Islet precursor cell (in vitro differentiated cells): ENCODE data around the gene AFAP1L1.
A peak's percentile ranks its signal among the peaks of the same experiment; 100 is the strongest.
"Not testable (repeated sequence)": the region's sequence is repeated elsewhere in the genome, so short reads cannot be mapped to it uniquely, and the experiment has no call there.

Experiments used
- DNase-seq: peaks from one replicate; pipeline ENCODE4 v3.0.0-alpha.2; 2018

The AFAP1L1 gene

GRCh38 chr5:149376711-149377447, 105.2 kb downstream of the AFAP1L1 start:
- no peak for DNase-seq

- DNase-seq = no peak
Observed at GRCh38 chr5:149378241-149378820, 106.7 kb downstream of the AFAP1L1 start.

- no peak for DNase-seq
Observed at GRCh38 chr5:149379177-149379761, 107.6 kb downstream of the AFAP1L1 start, which contains the start of gene IL17B. Gene IL17B (minus strand): TSS chr5:149379292. CDS start chr5:149379225, 67 bp downstream.

- no peak for DNase-seq
Observed at GRCh38 chr5:149379818-149380374, 108.2 kb downstream of the AFAP1L1 start.

- DNase-seq = no peak
Observed at GRCh38 chr5:149380466-149381121, 108.9 kb downstream of the AFAP1L1 start.

- DNase-seq = no peak
Observed at GRCh38 chr5:149381261-149381985, 109.8 kb downstream of the AFAP1L1 start.

- peak; percentile 95 for DNase-seq
Observed at GRCh38 chr5:149381986-149382338, 110.3 kb downstream of the AFAP1L1 start.

- no peak for DNase-seq
Observed at GRCh38 chr5:149382517-149383220, 111.0 kb downstream of the AFAP1L1 start.

GRCh38 chr5:149383399-149383798, 111.7 kb downstream of the AFAP1L1 start:
- DNase-seq = no peak

GRCh38 chr5:149386166-149386565, 114.5 kb downstream of the AFAP1L1 start:
- DNase-seq = no peak

- no peak for DNase-seq
Observed at GRCh38 chr5:149387081-149387631, 115.5 kb downstream of the AFAP1L1 start.

GRCh38 chr5:149387982-149388381, 116.3 kb downstream of the AFAP1L1 start:
- no peak for DNase-seq

- DNase-seq = no peak
Observed at GRCh38 chr5:149388498-149389190, 117.0 kb downstream of the AFAP1L1 start.

- no peak for DNase-seq
Observed at GRCh38 chr5:149389552-149390495, 118.2 kb downstream of the AFAP1L1 start.

- DNase-seq = not testable (repeated sequence)
Observed at GRCh38 chr5:149391076-149391475, 119.4 kb downstream of the AFAP1L1 start.
